Common myeloid progenitor, CD34-positive (primary cell): Measurements from ENCODE around the gene SPOP.
A peak's percentile ranks its signal among the peaks of the same experiment; 100 is the strongest.

Experiments
- CTCF ChIA-PET: fragments of 350-600 bp; sonication (Branson Sonifier 250); formaldehyde crosslinking; loops from one replicate; lab custom pipeline; 2021; ENCODE audit warnings: antibody characterized with exemption; lab: Charles Lee
- POLR2A ChIA-PET: fragments of 350-600 bp; sonication (Branson Sonifier 250); formaldehyde crosslinking; loops from one replicate; lab custom pipeline; 2021; ENCODE audit warnings: antibody characterized with exemption; lab: Charles Lee
- DNase-seq, 3 donors: peaks; one replicate each; pipeline versions ENCODE4 v3.0.0 to v3.0.0-alpha.2; 2013
- H3K27ac ChIP-seq, 2 experiments: 1 replicate in 1 of 2; 2 replicates in 1 of 2; pipeline ENCODE4 v1.7.0; 2013; ENCODE audit warnings: inconsistent platforms in 2 of 2, low read length in 2 of 2, mild to moderate bottlenecking in 2 of 2, low read depth in 1 of 2, moderate library complexity in 1 of 2; ENCODE audit not compliant: severe bottlenecking in 2 of 2, insufficient read depth in 1 of 2, poor library complexity in 1 of 2
- H3K27me3 ChIP-seq, 5 experiments: replicated peaks in 2 of 5; 1 replicate in 3 of 5; 2 replicates in 2 of 5; pipeline versions ENCODE4 v1.6.1 to v1.7.0; 2013; ENCODE audit warnings: low read length in 4 of 5, mild to moderate bottlenecking in 2 of 5, moderate library complexity in 2 of 5, inconsistent platforms in 1 of 5; ENCODE audit not compliant: insufficient read depth in 5 of 5, control insufficient read depth in 4 of 5
- H3K36me3 ChIP-seq, 4 experiments: 1 replicate in 2 of 4; 2 replicates in 2 of 4; pipeline versions ENCODE4 v1.6.1 to v1.7.0; 2013; ENCODE audit warnings: low read length in 3 of 4, control low read depth in 1 of 4, mild to moderate bottlenecking in 1 of 4; ENCODE audit not compliant: control insufficient read depth in 4 of 4, insufficient read depth in 4 of 4
- H3K4me1 ChIP-seq, 4 experiments: 1 replicate in 3 of 4; 2 replicates in 1 of 4; pipeline versions ENCODE4 v1.6.1 to v1.7.1; 2013; ENCODE audit warnings: low read length in 3 of 4, mild to moderate bottlenecking in 3 of 4, control low read depth in 1 of 4, inconsistent platforms in 1 of 4, moderate library complexity in 1 of 4; ENCODE audit not compliant: control insufficient read depth in 4 of 4, insufficient read depth in 4 of 4; ENCODE audit errors: control extremely low read depth in 1 of 4
- H3K4me3 ChIP-seq, 7 experiments: 1 replicate in 4 of 7; 2 replicates in 3 of 7; pipeline versions ENCODE4 v1.5.1 to v1.7.0; 2013; ENCODE audit warnings: mild to moderate bottlenecking in 7 of 7, low read length in 6 of 7, moderate library complexity in 6 of 7, inconsistent platforms in 2 of 7, low read depth in 2 of 7, control low read depth in 1 of 7; ENCODE audit not compliant: insufficient read depth in 4 of 7, control insufficient read depth in 1 of 7; ENCODE audit errors: extremely low read depth in 1 of 7
- H3K9me3 ChIP-seq, 5 experiments: 1 replicate in 4 of 5; 2 replicates in 1 of 5; pipeline versions ENCODE4 v1.6.1 to v1.7.1; 2013; ENCODE audit warnings: low read length in 4 of 5, mild to moderate bottlenecking in 2 of 5, inconsistent platforms in 1 of 5, low read depth in 1 of 5, moderate library complexity in 1 of 5; ENCODE audit not compliant: control insufficient read depth in 4 of 5, insufficient read depth in 2 of 5; ENCODE audit errors: control extremely low read depth in 1 of 5
- WGBS: methylation state at CpG from one replicate; pipeline ENCODE4 v1.1.5; 2013; ENCODE audit not compliant: insufficient coverage; 5-methylcytosine and 5-hydroxymethylcytosine counted together

Gene SPOP

DNA sequence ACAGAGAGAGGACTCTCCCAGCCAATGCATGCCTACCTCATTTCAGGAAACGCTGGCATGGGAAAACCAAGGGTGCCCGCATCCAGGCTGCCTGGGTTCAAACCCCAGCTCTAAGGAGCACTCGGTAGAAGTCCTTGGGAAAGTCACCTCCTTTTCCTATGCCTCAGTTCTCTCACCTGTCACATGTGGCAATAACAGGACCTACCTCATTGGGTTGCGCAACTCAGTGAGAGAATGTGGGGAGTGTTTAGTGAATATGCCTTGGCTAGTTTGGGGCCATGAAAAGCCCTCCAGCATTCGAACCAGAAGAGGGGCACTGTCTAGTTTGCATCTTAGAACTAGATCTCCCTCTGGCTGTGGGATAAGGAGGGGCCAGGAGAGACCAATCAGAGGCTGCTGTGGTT, 111.2 kb downstream of the SPOP start:
- 89% methylated on average over 4 of the region's 5 CpGs for whole genome bisulfite sequencing
- no peak overlapping the region for H3K4me3 ChIP-seq
- no peak for DNase-seq
- CTCF ChIA-PET: interaction anchor here (1.1 to 4.7 kb wide), 7 partner anchors 10 to 159 kb away, joined by 3 to 48 read pairs (median 12); no protein-coding TSS in a partner anchor
- H3K9me3 ChIP-seq: no peaks in the 10 kb centered on the region
- peaks cover 0 to 30% (median 23%) of the 10 kb centered on the region in 4 experiments for H3K4me1 ChIP-seq
- POLR2A ChIA-PET: no interaction called here
- H3K27me3 ChIP-seq: peaks cover 0 to 10% (median 3%) of the 10 kb centered on the region in 5 experiments
- H3K27ac ChIP-seq: no peak overlapping the region
- no peaks in the 10 kb centered on the region for H3K36me3 ChIP-seq

GRCh38 chr17:49565948-49566491, 111.9 kb downstream of the SPOP start:
- DNase-seq: peak in 2 of 3 donors; percentile 65 to 72
- peaks cover 0 to 5% (median 0%) of the 10 kb centered on the region in 5 experiments for H3K9me3 ChIP-seq
- POLR2A ChIA-PET: no interaction called here
- peaks cover 0 to 30% (median 23%) of the 10 kb centered on the region in 4 experiments for H3K4me1 ChIP-seq
- H3K27ac ChIP-seq: no peak overlapping the region
- peaks cover 0 to 4% (median 3%) of the 10 kb centered on the region in 5 experiments for H3K27me3 ChIP-seq
- peak overlapping the region in 3 of 7 experiments; percentile 2 to 55 (median 26) for H3K4me3 ChIP-seq
- H3K36me3 ChIP-seq: no peaks in the 10 kb centered on the region
- WGBS: 26% methylated on average over 6 of the region's 14 CpGs
- CTCF ChIA-PET: interaction anchor here (0.8 to 4.7 kb wide), 11 partner anchors 9 to 432 kb away, joined by 3 to 48 read pairs (median 5); no protein-coding TSS in a partner anchor

DNA sequence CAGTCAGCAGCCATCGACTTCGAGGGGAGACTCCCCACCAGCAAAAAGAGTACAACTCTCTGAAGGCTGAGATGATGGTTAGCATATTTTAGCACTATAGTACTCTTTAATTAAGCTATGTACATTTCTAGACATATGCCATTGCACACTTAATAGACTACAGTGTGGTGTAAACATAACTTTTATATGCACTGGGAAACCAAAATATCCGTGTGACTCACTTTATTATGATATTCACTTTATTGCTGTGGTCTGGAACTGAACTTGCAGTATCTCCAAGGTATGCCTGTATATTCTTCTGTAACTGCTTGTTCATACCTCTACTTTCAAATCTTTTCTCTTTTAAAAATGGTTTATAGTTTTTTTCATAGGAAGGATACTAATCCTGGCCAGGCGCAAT, 113.3 kb downstream of the SPOP start:
- Histone ChIP-seq H3K27ac (no peak overlapping the region), H3K4me1 (peaks cover 0 to 26% (median 20%) of the 10 kb centered on the region in 4 experiments), H3K27me3 (no peaks in the 10 kb centered on the region), H3K9me3 (peaks cover 0 to 6% (median 0%) of the 10 kb centered on the region in 5 experiments), H3K36me3 (no peaks in the 10 kb centered on the region), H3K4me3 (no peak overlapping the region)
- ChIA-PET CTCF (interaction anchor here (0.7 to 4.7 kb wide), 5 partner anchors 8 to 493 kb away, joined by 3 to 42 read pairs (median 3); no protein-coding TSS in a partner anchor), POLR2A (interaction anchor here (0.6 kb wide), 1 partner anchor 426 kb away, joined by 3 read pairs; no protein-coding TSS in a partner anchor)
- 100% methylated on average over 1 of the region's 4 CpGs for WGBS
- DNase-seq: no peak

DNA sequence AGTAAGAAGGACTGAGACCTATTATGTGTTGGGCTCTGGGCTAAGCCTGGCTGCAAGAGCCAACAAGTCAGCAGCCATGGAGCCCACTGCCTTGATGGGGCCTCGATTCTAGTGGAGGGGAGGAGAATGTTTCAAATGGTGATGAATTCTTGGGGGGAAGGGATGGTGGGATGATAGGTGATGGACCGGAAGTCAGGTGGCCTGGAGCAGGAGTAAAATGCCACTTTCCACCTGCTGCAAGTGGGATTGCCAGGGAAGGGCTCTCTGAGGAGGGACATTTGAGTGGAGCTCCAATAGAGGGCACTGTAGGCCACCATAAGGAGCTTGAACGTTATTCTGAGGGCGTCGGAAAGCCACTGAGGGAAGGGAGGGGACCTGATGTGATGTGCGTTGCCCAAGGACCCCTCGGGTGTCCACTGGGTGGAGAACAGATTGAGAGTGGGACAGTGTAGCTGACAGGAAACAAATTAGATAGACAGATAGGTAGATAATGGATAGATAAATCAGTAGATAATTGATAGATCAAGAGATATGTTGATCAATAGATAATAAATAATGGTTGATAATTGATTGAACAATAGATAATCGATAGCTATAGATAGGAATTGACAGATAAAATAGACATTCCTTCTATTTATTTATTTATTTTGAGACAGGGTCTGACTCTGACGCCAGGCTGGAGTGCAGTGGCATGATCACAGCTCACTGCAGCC, 120.4 kb downstream of the SPOP start:
- H3K4me1 ChIP-seq: peaks cover 0 to 7% (median 6%) of the 10 kb centered on the region in 4 experiments
- no peak overlapping the region for H3K27ac ChIP-seq
- ChIA-PET POLR2A (interaction anchor here (0.6 to 0.7 kb wide), 2 partner anchors 139 to 150 kb away, joined by 3 to 4 read pairs; no protein-coding TSS in a partner anchor), CTCF (interaction anchor here (0.7 to 7.7 kb wide), 44 partner anchors 8 to 440 kb away, joined by 3 to 168 read pairs (median 6); partner anchors contain the start of genes PHB1 and SLC35B1)
- H3K36me3 ChIP-seq: no peaks in the 10 kb centered on the region
- 7% methylated on average over 7 of the region's 9 CpGs for WGBS
- H3K27me3 ChIP-seq: peaks cover 0 to 2% (median 0%) of the 10 kb centered on the region in 5 experiments
- peak; percentile 70 to 82 (median 82) for DNase-seq
- H3K9me3 ChIP-seq: peaks cover 0 to 6% (median 0%) of the 10 kb centered on the region in 5 experiments
- no peak overlapping the region for H3K4me3 ChIP-seq

GRCh38 chr17:49556223-49556943, 121.5 kb downstream of the SPOP start:
- CTCF ChIA-PET: interaction anchor here (0.7 to 7.7 kb wide), 43 partner anchors 10 to 441 kb away, joined by 3 to 168 read pairs (median 6); partner anchors contain the start of genes PHB1 and SLC35B1
- H3K4me1 ChIP-seq: peaks cover 0 to 7% (median 6%) of the 10 kb centered on the region in 4 experiments
- H3K9me3 ChIP-seq: peaks cover 0 to 3% (median 0%) of the 10 kb centered on the region in 5 experiments
- H3K27ac ChIP-seq: no peak overlapping the region
- POLR2A ChIA-PET: interaction anchor here (0.6 kb wide), 1 partner anchor 149 kb away, joined by 3 read pairs; no protein-coding TSS in a partner anchor
- peak; percentile 66 to 85 (median 83) for DNase-seq
- no peaks in the 10 kb centered on the region for H3K36me3 ChIP-seq
- H3K4me3 ChIP-seq: peak overlapping the region in 1 of 7 experiments; percentile 30
- peaks cover 0 to 2% (median 0%) of the 10 kb centered on the region in 5 experiments for H3K27me3 ChIP-seq
- WGBS: 20% methylated on average over 30 of the region's 30 CpGs

GRCh38 chr17:49555495-49556222, 122.2 kb downstream of the SPOP start:
- 88% methylated on average over 13 of the region's 19 CpGs for WGBS
- no peaks in the 10 kb centered on the region for H3K9me3 ChIP-seq
- H3K4me1 ChIP-seq: peaks cover 0 to 7% (median 6%) of the 10 kb centered on the region in 4 experiments
- no peak overlapping the region for H3K27ac ChIP-seq
- POLR2A ChIA-PET: no interaction called here
- no peaks in the 10 kb centered on the region for H3K36me3 ChIP-seq
- no peak for DNase-seq
- H3K27me3 ChIP-seq: peaks cover 0 to 2% (median 0%) of the 10 kb centered on the region in 5 experiments
- peak overlapping the region in 1 of 7 experiments; percentile 30 for H3K4me3 ChIP-seq
- CTCF ChIA-PET: interaction anchor here (0.8 to 7.7 kb wide), 28 partner anchors 10 to 442 kb away, joined by 3 to 168 read pairs (median 6); partner anchors contain the start of genes PHB1 and SLC35B1
